ENCODE measurements around the gene SRF. TPM values are rescaled to one million over a fixed set of nuclear protein-coding genes. Genes with fewer than 3 reads are reported as not detected.

The SRF gene
- total and polyA plus RNA-seq, 3 donors from 2014 or later = 28.4 to 39.2 (median 36.5) TPM

- peaks cover 9% of the 10 kb centered on the region for H3K4me1 ChIP-seq
- no peaks in the 10 kb centered on the region for H3K27me3 ChIP-seq
- no peak for DNase-seq
- H3K36me3 ChIP-seq (ENCODE audit: low read depth, missing control alignments) = no peaks in the 10 kb centered on the region
- no peak overlapping the region for H3K4me3 ChIP-seq
- 83 to 90% methylated on average over 11 to 16 of the region's 16 CpGs for WGBS, 2 donors
- H3K9me3 ChIP-seq = no peaks in the 10 kb centered on the region
- intact Hi-C loops (cut with DNase I; ENCODE audit: low total_unique reads) = loop anchor here (5.0 to 10.0 kb wide), 2 partner anchors 129 to 237 kb away; partner anchors contain the start of genes KLHDC3 and MEA1
- TF ChIP-seq CTCF (IDR thresholded peaks at IDR 0.05) (no peak), POLR2A (IDR thresholded peaks at IDR 0.05) (no peak)
- no peak overlapping the region for H3K27ac ChIP-seq
These were observed 29.4 kb upstream of the SRF start for GRCh38 chr6:43141644-43142043.

DNA sequence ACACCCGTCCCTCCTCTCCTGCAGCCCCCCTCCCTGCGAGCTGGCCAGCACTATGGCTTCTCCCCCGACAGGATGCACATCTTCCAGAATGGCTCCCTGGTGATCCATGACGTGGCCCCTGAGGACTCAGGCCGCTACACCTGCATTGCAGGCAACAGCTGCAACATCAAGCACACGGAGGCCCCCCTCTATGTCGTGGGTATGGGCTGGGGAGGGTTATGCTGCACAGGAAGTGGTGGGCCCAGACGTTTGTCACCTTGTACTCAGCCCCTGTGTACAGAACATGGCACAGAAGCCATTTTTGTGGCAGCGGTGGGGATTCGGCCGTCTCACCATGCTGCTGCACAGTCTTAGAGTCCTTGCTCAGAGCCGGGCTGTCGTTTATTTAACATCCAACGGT lies 29.0 kb upstream of the SRF start:
- TF ChIP-seq CTCF (IDR thresholded peaks at IDR 0.05) (no peak), POLR2A (IDR thresholded peaks at IDR 0.05) (no peak)
- intact Hi-C loops (cut with DNase I; ENCODE audit: low total_unique reads) = loop anchor here (5.0 to 10.0 kb wide), 2 partner anchors 130 to 237 kb away; partner anchors contain the start of genes KLHDC3 and MEA1
- Histone ChIP-seq H3K4me3 (no peak overlapping the region), H3K4me1 (peaks cover 9% of the 10 kb centered on the region), H3K9me3 (no peaks in the 10 kb centered on the region), H3K27me3 (no peaks in the 10 kb centered on the region), H3K27ac (no peak overlapping the region), H3K36me3 (ENCODE audit: low read depth, missing control alignments) (no peaks in the 10 kb centered on the region)
- DNase-seq = no peak
- WGBS, 2 donors = 80 to 84% methylated on average over 5 to 14 of the region's 14 CpGs

DNA sequence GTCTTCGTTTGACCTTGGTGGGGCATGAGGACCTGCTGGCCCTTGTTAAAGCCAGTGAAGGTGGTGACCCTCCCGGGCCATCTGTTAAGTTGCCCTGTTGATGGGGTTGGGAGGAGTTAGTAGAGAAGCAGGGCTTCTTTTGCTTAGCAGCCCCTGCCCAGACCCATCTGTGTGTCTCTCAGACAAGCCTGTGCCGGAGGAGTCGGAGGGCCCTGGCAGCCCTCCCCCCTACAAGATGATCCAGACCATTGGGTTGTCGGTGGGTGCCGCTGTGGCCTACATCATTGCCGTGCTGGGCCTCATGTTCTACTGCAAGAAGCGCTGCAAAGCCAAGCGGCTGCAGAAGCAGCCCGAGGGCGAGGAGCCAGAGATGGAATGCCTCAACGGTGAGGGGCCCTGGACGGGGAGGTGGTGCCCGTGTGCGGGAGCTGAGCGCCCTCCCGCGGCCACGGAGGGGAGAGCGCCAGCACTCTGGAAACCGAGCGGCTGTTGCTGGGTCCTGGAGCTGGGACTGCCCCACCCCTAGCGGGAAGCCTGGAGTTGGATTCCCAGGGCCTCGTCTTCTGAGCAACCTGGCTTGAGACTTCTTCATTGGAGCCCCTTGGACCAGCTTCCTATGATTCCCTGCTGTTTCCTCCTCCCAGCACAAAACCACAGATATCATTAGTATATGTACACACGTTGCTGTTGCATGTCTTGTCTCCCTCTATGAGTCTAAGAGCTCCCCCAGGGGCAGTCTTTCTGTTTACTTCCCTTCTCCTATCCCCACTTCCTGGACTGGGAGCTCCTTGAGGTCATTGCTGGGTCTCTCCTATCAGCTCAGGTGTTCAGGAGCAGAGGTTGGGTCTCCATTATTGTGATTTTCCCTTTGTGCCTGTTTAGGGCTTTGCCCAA lies 27.6 kb upstream of the SRF start:
- H3K4me3 ChIP-seq = no peak overlapping the region
- 23 to 75% methylated on average over 7 to 25 of the region's 25 CpGs for WGBS, 2 donors

DNA sequence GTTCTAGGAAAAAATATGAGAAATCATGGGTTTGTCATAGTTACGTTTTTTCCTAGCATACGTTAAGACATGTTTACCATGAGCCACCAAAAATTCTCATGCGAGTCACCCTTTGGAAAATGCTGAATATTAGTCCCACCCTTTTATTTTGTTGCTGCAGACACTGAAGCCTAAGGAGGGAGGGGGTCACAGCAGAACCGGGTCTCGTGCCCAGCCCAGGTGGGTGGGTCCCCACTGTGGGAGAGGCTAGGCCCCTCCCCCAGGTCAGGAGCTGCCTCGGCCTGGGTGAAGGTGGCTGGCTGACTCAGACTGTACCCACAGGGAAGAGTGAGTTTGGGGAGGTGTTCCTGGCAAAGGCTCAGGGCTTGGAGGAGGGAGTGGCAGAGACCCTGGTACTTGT lies 26.2 kb upstream of the SRF start:
- H3K27ac ChIP-seq = no peak overlapping the region
- no peaks in the 10 kb centered on the region for H3K27me3 ChIP-seq
- H3K4me3 ChIP-seq = no peak overlapping the region
- no peaks in the 10 kb centered on the region for H3K9me3 ChIP-seq
- peaks cover 9% of the 10 kb centered on the region for H3K4me1 ChIP-seq
- no peaks in the 10 kb centered on the region for H3K36me3 ChIP-seq (ENCODE audit: low read depth, missing control alignments)
- WGBS, 2 donors = 85 to 89% methylated on average over 5 to 6 of the region's 6 CpGs
- no peak for DNase-seq
- TF ChIP-seq POLR2A (IDR thresholded peaks at IDR 0.05) (no peak), CTCF (IDR thresholded peaks at IDR 0.05) (no peak)
- intact Hi-C loops (cut with DNase I; ENCODE audit: low total_unique reads) = loop anchor here (5.0 to 10.0 kb wide), 2 partner anchors 133 to 240 kb away; partner anchors contain the start of genes KLHDC3 and MEA1

More for the DNA sequence above, 27.6 kb upstream of the SRF start:
- peak; percentile 90 for DNase-seq
- intact Hi-C loops (cut with DNase I; ENCODE audit: low total_unique reads) = loop anchor here (5.0 to 10.0 kb wide), 2 partner anchors 131 to 239 kb away; partner anchors contain the start of genes KLHDC3 and MEA1
- H3K36me3 ChIP-seq (ENCODE audit: low read depth, missing control alignments) = no peaks in the 10 kb centered on the region
- TF ChIP-seq POLR2A (IDR thresholded peaks at IDR 0.05) (no peak), CTCF (IDR thresholded peaks at IDR 0.05) (peak; percentile 78 to 88 (median 85))
- H3K27ac ChIP-seq = peak overlapping the region in 1 of 2 donors; percentile 41
- H3K9me3 ChIP-seq = no peaks in the 10 kb centered on the region
- peaks cover 9% of the 10 kb centered on the region for H3K4me1 ChIP-seq
- no peaks in the 10 kb centered on the region for H3K27me3 ChIP-seq
